Measurements from ENCODE around the gene PIK3CD. TPM values are rescaled to one million over a fixed set of nuclear protein-coding genes. Genes with fewer than 3 reads are reported as not detected.

PIK3CD gene
- total and polyA plus RNA-seq, 2 donors (not counting 3 experiments of a cell fraction or from before 2014, with no cell fraction given) = 3.5 to 5.2 TPM

GRCh38 chr1:9689011-9689706 lies 37.6 kb downstream of the PIK3CD start:
- H3K79me2 ChIP-seq (ENCODE audit: control insufficient read depth, insufficient read depth, low read length) = no peaks in the 10 kb centered on the region
- ChIA-PET CTCF (interaction anchor here (2.8 kb wide), 1 partner anchor 7 kb away, joined by 10 read pairs; no protein-coding TSS in a partner anchor), POLR2A (no interaction called here)
- no peaks in the 10 kb centered on the region for H3K36me3 ChIP-seq (ENCODE audit: control insufficient read depth in 2 of 2, extremely low read depth in 1 of 2, insufficient read depth in 2 of 2, low read length in 2 of 2)
- H3K9me3 ChIP-seq (replicated peaks; ENCODE audit: control insufficient read depth, insufficient read depth, low read length) = no peaks in the 10 kb centered on the region
- BruUV-seq (replicated peaks) = no TSS peak
- TF ChIP-seq POLR2A (IDR thresholded peaks at IDR 0.05; ENCODE audit: low read depth, low read length) = no peak
- TF ChIP-seq JUN (IDR thresholded peaks at IDR 0.05; ENCODE audit: borderline replicate concordance, insufficient read depth, insufficient read length, low read depth) = no peak
- TF ChIP-seq POLR2AphosphoS5 (IDR thresholded peaks at IDR 0.05; ENCODE audit: insufficient read depth, low read depth, low read length) = peak; percentile 17
- dilution Hi-C loops (cut with MboI; ENCODE audit: extremely low pct_ligation_motif_present, low sequenced_read_pairs) = no loop called here
- peak overlapping the region; percentile 90 for H2AFZ ChIP-seq (ENCODE audit: low read depth, low read length)
- H3K4me1 ChIP-seq (ENCODE audit: control insufficient read depth, extremely low read depth, insufficient read depth, low read length) = peaks cover 25% of the 10 kb centered on the region
- H3K9ac ChIP-seq (replicated peaks; ENCODE audit: extremely low read depth, insufficient read depth, low read length) = no peak overlapping the region
- FAIRE-seq (no peak), DNase-seq (ENCODE audit: low read depth, low spot score) (peak; percentile 28)
- no peaks in the 10 kb centered on the region for H3K9me1 ChIP-seq (replicated peaks; ENCODE audit: control insufficient read depth, extremely low read depth, insufficient read depth, low read length)
- no peaks in the 10 kb centered on the region for H4K20me1 ChIP-seq (replicated peaks; ENCODE audit: control insufficient read depth, extremely low read depth, insufficient read depth, low read length)
- H3K4me3 ChIP-seq (replicated peaks in 1 of 3; ENCODE audit: insufficient read depth in 1 of 3, low read depth in 1 of 3, low read length in 3 of 3) = peak overlapping the region; percentile 44 to 52 (median 49)
- intact Hi-C loops (cut with micrococcal nuclease) = no loop called here
- peaks cover 4 to 12% of the 10 kb centered on the region in 2 experiments for H3K27me3 ChIP-seq (ENCODE audit: control insufficient read depth in 2 of 2, insufficient read depth in 2 of 2, low read length in 2 of 2)
- H3K27ac ChIP-seq (ENCODE audit: insufficient read depth, low read depth, low read length) = no peak overlapping the region
- H3K4me2 ChIP-seq (ENCODE audit: insufficient read depth, low read length) = peak overlapping the region; percentile 66

GRCh38 chr1:9689971-9690381 lies 38.4 kb downstream of the PIK3CD start:
- Histone ChIP-seq H3K4me2 (ENCODE audit: insufficient read depth, low read length) (peak overlapping the region; percentile 14), H3K9me3 (replicated peaks; ENCODE audit: control insufficient read depth, insufficient read depth, low read length) (no peaks in the 10 kb centered on the region), H3K9me1 (replicated peaks; ENCODE audit: control insufficient read depth, extremely low read depth, insufficient read depth, low read length) (no peaks in the 10 kb centered on the region), H3K9ac (replicated peaks; ENCODE audit: extremely low read depth, insufficient read depth, low read length) (peak overlapping the region; percentile 39), H3K4me3 (replicated peaks in 1 of 3; ENCODE audit: insufficient read depth in 1 of 3, low read depth in 1 of 3, low read length in 3 of 3) (peak overlapping the region; percentile 39 to 51 (median 49)), H3K36me3 (ENCODE audit: control insufficient read depth in 2 of 2, extremely low read depth in 1 of 2, insufficient read depth in 2 of 2, low read length in 2 of 2) (no peaks in the 10 kb centered on the region), H4K20me1 (replicated peaks; ENCODE audit: control insufficient read depth, extremely low read depth, insufficient read depth, low read length) (no peaks in the 10 kb centered on the region), H3K27me3 (ENCODE audit: control insufficient read depth in 2 of 2, insufficient read depth in 2 of 2, low read length in 2 of 2) (peaks cover 4 to 12% of the 10 kb centered on the region in 2 experiments), H2AFZ (ENCODE audit: low read depth, low read length) (peak overlapping the region; percentile 96), H3K27ac (ENCODE audit: insufficient read depth, low read depth, low read length) (no peak overlapping the region), H3K4me1 (ENCODE audit: control insufficient read depth, extremely low read depth, insufficient read depth, low read length) (peaks cover 25% of the 10 kb centered on the region), H3K79me2 (ENCODE audit: control insufficient read depth, insufficient read depth, low read length) (no peaks in the 10 kb centered on the region)
- ChIA-PET POLR2A (no interaction called here), CTCF (interaction anchor here (1.5 to 2.8 kb wide), 3 partner anchors 8 to 73 kb away, joined by 3 to 10 read pairs (median 4); no protein-coding TSS in a partner anchor)
- TF ChIP-seq EZH2 (IDR thresholded peaks at IDR 0.05; ENCODE audit: borderline replicate concordance, low read depth, low read length, severe bottlenecking) = no peak
- no peak for TF ChIP-seq MYC (IDR thresholded peaks at IDR 0.05; ENCODE audit: low read depth, low read length)
- no peak for TF ChIP-seq POLR2A (IDR thresholded peaks at IDR 0.05; ENCODE audit: low read depth, low read length)
- TF ChIP-seq CTCF (IDR thresholded peaks at IDR 0.05; ENCODE audit: extremely low read depth in 1 of 2, insufficient read depth in 1 of 2, low read depth in 1 of 2, low read length in 2 of 2) = no peak
- TF ChIP-seq MAX (IDR thresholded peaks at IDR 0.05; ENCODE audit: insufficient read depth, insufficient read length) = no peak
- TF ChIP-seq POLR2AphosphoS5 (IDR thresholded peaks at IDR 0.05; ENCODE audit: insufficient read depth, low read depth, low read length) = no peak
- TF ChIP-seq FOS (IDR thresholded peaks at IDR 0.05; ENCODE audit: borderline replicate concordance, insufficient read depth, low read length) = no peak
- TF ChIP-seq JUN (IDR thresholded peaks at IDR 0.05; ENCODE audit: borderline replicate concordance, insufficient read depth, insufficient read length, low read depth) = no peak
- no peak for TF ChIP-seq GATA2 (IDR thresholded peaks at IDR 0.05; ENCODE audit: insufficient read depth, insufficient read length, low read depth, low read length)
- FAIRE-seq (peak; percentile 31), DNase-seq (ENCODE audit: low read depth, low spot score) (peak; percentile 28)
- intact Hi-C loops (cut with micrococcal nuclease) = no loop called here
- dilution Hi-C loops (cut with MboI; ENCODE audit: extremely low pct_ligation_motif_present, low sequenced_read_pairs) = no loop called here
- no TSS peak for BruUV-seq (replicated peaks)
